ENCODE data around the gene FOCAD.

Gene FOCAD

DNA sequence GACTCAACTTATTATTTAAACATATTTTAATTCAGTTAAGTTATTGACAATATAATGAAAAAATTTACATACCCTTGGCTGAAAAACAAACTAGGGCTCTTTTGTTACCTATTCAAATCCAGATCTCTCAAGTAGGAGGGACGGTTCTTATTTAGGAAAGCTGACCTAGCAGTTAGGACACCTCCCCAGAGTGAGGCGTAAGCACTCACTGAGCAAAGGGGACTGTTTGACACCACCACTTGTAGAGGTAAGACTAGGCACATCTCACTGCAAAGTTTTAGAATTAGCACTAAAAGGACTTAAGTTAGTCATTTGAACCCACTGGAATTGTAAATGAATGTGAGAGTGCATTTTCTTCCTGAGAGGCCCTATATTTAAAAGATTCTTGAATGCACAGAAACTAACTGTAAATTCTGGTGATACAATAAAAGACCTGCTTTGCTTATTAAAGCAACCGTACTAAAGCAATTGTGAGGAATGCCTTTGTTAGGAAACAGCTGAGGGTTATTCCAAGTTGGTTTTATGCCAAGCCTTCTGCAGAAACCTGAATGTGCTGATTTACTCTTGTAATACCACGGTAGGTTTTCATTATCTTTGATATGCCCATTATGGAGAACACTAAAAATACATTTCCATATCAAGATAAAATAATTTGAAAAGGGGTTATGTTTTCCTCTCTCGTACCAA lies 331.2 kb downstream of the FOCAD start:
- no peaks in the 10 kb centered on the region for H3K36me3 ChIP-seq (replicated peaks; ENCODE audit: insufficient read depth, low read length)
- no peaks in the 10 kb centered on the region for H3K79me2 ChIP-seq (ENCODE audit: low read length)
- H3K4me2 ChIP-seq (ENCODE audit: low read depth, low read length) = no peak overlapping the region
- no peak overlapping the region for H2AFZ ChIP-seq (ENCODE audit: low read length)
- no peak overlapping the region for H3K9ac ChIP-seq (ENCODE audit: low read length)
- H3K27ac ChIP-seq (ENCODE audit: low read length) = no peak overlapping the region
- TF ChIP-seq EZH2phosphoT487 (IDR thresholded peaks at IDR 0.05; ENCODE audit: low read length) (no peak), EZH2 (optimal IDR thresholded peaks at IDR 0.05; ENCODE audit: low read depth, low read length) (no peak)
- TF ChIP-seq, protein P1, sequence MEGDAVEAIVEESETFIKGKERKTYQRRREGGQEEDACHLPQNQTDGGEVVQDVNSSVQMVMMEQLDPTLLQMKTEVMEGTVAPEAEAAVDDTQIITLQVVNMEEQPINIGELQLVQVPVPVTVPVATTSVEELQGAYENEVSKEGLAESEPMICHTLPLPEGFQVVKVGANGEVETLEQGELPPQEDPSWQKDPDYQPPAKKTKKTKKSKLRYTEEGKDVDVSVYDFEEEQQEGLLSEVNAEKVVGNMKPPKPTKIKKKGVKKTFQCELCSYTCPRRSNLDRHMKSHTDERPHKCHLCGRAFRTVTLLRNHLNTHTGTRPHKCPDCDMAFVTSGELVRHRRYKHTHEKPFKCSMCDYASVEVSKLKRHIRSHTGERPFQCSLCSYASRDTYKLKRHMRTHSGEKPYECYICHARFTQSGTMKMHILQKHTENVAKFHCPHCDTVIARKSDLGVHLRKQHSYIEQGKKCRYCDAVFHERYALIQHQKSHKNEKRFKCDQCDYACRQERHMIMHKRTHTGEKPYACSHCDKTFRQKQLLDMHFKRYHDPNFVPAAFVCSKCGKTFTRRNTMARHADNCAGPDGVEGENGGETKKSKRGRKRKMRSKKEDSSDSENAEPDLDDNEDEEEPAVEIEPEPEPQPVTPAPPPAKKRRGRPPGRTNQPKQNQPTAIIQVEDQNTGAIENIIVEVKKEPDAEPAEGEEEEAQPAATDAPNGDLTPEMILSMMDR (IDR thresholded peaks at IDR 0.05; ENCODE audit: low read length) = no peak
- no peak for DNase-seq
- no peaks in the 10 kb centered on the region for H3K4me1 ChIP-seq (ENCODE audit: low read length)
- no peaks in the 10 kb centered on the region for H3K9me3 ChIP-seq (replicated peaks; ENCODE audit: insufficient read depth, low read length)
- H3F3A ChIP-seq (ENCODE audit: insufficient read depth, low read length) = no peaks in the 10 kb centered on the region
- no peaks in the 10 kb centered on the region for H3K27me3 ChIP-seq (replicated peaks; ENCODE audit: insufficient read depth, low read length)
- H3K4me3 ChIP-seq (ENCODE audit: low read length) = no peak overlapping the region
- H3K9me2 ChIP-seq (replicated peaks; ENCODE audit: insufficient read depth, low read length) = no peaks in the 10 kb centered on the region
- H4K20me1 ChIP-seq (ENCODE audit: insufficient read depth, low read length) = no peaks in the 10 kb centered on the region

DNA sequence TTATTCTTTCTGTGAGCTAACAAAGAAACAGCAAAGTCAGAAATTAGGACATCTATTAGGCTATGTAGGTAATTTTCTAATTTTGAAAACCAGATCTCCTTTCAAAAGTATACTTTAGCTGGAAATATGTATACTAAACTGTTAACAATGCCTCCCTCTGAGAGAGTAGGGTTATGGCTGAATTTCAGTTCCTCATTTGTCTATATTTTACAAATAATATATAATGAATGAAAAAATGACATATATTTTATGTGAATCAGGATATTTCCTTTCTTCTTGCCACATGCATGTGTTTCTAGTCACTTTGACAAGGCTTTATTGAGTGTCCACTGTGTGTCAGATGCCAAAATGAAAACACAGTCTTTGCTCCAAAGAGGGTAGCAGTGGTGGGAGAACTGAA lies 331.9 kb downstream of the FOCAD start:
- Histone ChIP-seq H3K27me3 (replicated peaks; ENCODE audit: insufficient read depth, low read length) (no peaks in the 10 kb centered on the region), H4K20me1 (ENCODE audit: insufficient read depth, low read length) (no peaks in the 10 kb centered on the region), H2AFZ (ENCODE audit: low read length) (no peak overlapping the region), H3K4me3 (ENCODE audit: low read length) (no peak overlapping the region), H3K27ac (ENCODE audit: low read length) (no peak overlapping the region), H3K4me1 (ENCODE audit: low read length) (no peaks in the 10 kb centered on the region), H3F3A (ENCODE audit: insufficient read depth, low read length) (no peaks in the 10 kb centered on the region), H3K36me3 (replicated peaks; ENCODE audit: insufficient read depth, low read length) (no peaks in the 10 kb centered on the region), H3K9me2 (replicated peaks; ENCODE audit: insufficient read depth, low read length) (no peaks in the 10 kb centered on the region), H3K4me2 (ENCODE audit: low read depth, low read length) (no peak overlapping the region), H3K79me2 (ENCODE audit: low read length) (no peaks in the 10 kb centered on the region), H3K9ac (ENCODE audit: low read length) (no peak overlapping the region), H3K9me3 (replicated peaks; ENCODE audit: insufficient read depth, low read length) (no peaks in the 10 kb centered on the region)
- TF ChIP-seq EZH2phosphoT487 (IDR thresholded peaks at IDR 0.05; ENCODE audit: low read length) (no peak), EZH2 (optimal IDR thresholded peaks at IDR 0.05; ENCODE audit: low read depth, low read length) (no peak)
- TF ChIP-seq, protein P1 (IDR thresholded peaks at IDR 0.05; ENCODE audit: low read length) = no peak
- no peak for DNase-seq

DNA sequence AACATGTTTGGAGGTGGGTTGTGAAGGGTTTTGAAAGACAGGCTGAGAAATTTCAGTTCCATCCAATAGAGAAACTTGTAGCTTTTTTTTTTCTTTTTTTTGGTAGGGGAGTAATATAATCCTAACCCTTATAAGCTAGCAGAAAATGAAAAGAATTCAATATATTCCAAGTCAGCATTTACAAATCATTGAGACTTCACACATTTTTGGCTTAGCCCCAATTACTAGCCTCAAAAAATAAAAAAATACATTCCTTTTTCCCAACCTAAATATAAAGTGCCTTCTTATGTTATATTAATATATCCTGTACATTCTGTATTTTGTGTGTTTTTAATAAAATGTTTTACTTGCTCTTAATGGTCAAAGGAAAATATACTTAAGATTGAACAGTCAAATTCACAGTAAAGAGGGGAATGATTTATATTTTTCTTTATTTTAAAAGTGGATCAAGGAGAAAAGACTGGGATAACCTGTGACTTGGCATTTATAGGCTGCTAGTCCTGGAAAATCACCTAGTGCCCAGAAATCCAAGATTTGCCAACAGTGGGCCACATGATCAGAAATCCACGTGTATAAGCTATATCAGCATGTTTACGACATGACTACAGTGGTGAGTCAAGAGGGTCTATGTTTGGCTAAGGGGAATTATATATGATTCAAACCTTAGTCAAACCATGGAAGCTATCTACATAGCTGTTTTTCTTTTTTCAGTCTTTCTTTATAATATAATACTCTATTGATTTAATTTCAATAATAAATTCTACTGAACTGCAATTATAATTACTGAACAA lies 332.8 kb downstream of the FOCAD start:
- H3K4me3 ChIP-seq (ENCODE audit: low read length) = no peak overlapping the region
- no peak for DNase-seq
- H3K79me2 ChIP-seq (ENCODE audit: low read length) = no peaks in the 10 kb centered on the region
- no peak for TF ChIP-seq EZH2 (optimal IDR thresholded peaks at IDR 0.05; ENCODE audit: low read depth, low read length)
- no peak for TF ChIP-seq EZH2phosphoT487 (IDR thresholded peaks at IDR 0.05; ENCODE audit: low read length)
- TF ChIP-seq, protein P1 (IDR thresholded peaks at IDR 0.05; ENCODE audit: low read length) = no peak
- H3K9me2 ChIP-seq (replicated peaks; ENCODE audit: insufficient read depth, low read length) = no peaks in the 10 kb centered on the region
- no peaks in the 10 kb centered on the region for H3K9me3 ChIP-seq (replicated peaks; ENCODE audit: insufficient read depth, low read length)
- H3K4me1 ChIP-seq (ENCODE audit: low read length) = no peaks in the 10 kb centered on the region
- no peaks in the 10 kb centered on the region for H3K27me3 ChIP-seq (replicated peaks; ENCODE audit: insufficient read depth, low read length)
- H3K4me2 ChIP-seq (ENCODE audit: low read depth, low read length) = no peak overlapping the region
- no peak overlapping the region for H2AFZ ChIP-seq (ENCODE audit: low read length)
- no peak overlapping the region for H3K9ac ChIP-seq (ENCODE audit: low read length)
- H3K27ac ChIP-seq (ENCODE audit: low read length) = no peak overlapping the region
- no peaks in the 10 kb centered on the region for H4K20me1 ChIP-seq (ENCODE audit: insufficient read depth, low read length)
- H3F3A ChIP-seq (ENCODE audit: insufficient read depth, low read length) = no peaks in the 10 kb centered on the region
- no peaks in the 10 kb centered on the region for H3K36me3 ChIP-seq (replicated peaks; ENCODE audit: insufficient read depth, low read length)
